22Rv1 (cell line): ENCODE results near the gene AGFG2.
"Not testable (repeated sequence)": the region's sequence is repeated elsewhere in the genome, so short reads cannot be mapped to it uniquely, and the experiment has no call there.

Experiments used
- H3K27ac ChIP-seq: fragments of 450-650 bp; 2 replicates; pipeline ENCODE4 v1.5.1; 2017
- CTCF ChIP-seq: fragments of 450-650 bp; IDR thresholded peaks from 2 replicates; pipeline ENCODE4 v1.5.1; 2017; ENCODE audit warnings: mild to moderate bottlenecking
- ZFX ChIP-seq: fragments of 450-650 bp; IDR thresholded peaks from 2 replicates; pipeline ENCODE4 v1.6.1; 2017; ENCODE audit warnings: antibody characterized with exemption, borderline replicate concordance

Gene AGFG2

DNA sequence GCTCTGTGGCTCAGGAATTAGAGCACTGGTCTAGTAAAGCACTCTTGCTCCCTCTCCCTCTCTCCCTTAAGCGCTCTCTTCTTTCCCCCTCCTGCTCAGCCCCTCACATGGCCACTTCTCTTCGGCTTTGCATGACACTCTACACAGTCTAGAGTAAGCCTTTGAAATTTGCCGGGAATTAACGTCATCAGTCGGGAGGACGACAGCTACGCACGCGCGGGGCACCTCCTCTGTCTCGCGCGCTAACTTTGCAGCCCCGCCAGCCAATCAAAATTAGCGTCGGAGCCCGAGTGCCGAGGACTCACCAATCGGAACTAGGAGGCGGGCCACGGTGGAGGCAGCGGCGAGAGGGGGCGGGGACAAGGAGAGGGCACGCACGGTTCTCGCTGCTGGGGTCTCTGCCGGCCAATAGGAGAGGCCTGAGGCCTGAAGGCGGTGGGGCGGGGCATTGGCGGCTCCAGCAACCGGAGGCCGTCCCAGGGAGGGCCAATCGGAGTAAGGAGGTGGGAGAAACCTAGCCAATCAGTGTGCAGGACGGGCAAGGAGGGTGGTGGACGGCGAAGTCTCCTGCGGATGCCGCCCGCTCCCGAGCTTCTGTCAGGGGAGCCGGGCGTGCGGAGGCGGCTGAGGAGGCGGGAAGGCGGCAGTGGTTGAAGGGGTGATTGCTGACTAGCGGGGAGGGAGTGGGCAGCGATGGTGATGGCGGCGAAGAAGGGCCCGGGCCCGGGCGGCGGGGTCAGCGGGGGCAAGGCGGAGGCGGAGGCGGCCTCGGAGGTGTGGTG lies at the start of gene AGFG2:
Gene AGFG2, plus strand, starts transcription at position 550 of the 782 bp plus-strand sequence. Its CDS starts 144 bp downstream, at position 694.
- TF ChIP-seq ZFX (no peak), CTCF (no peak)
- H3K27ac ChIP-seq = peak within 1 kb of the TSS; percentile 91

- no peak overlapping the region for H3K27ac ChIP-seq
- no peak for TF ChIP-seq ZFX
These were observed 49.2 kb upstream of the AGFG2 start for GRCh38 chr7:100489824-100490223.

DNA sequence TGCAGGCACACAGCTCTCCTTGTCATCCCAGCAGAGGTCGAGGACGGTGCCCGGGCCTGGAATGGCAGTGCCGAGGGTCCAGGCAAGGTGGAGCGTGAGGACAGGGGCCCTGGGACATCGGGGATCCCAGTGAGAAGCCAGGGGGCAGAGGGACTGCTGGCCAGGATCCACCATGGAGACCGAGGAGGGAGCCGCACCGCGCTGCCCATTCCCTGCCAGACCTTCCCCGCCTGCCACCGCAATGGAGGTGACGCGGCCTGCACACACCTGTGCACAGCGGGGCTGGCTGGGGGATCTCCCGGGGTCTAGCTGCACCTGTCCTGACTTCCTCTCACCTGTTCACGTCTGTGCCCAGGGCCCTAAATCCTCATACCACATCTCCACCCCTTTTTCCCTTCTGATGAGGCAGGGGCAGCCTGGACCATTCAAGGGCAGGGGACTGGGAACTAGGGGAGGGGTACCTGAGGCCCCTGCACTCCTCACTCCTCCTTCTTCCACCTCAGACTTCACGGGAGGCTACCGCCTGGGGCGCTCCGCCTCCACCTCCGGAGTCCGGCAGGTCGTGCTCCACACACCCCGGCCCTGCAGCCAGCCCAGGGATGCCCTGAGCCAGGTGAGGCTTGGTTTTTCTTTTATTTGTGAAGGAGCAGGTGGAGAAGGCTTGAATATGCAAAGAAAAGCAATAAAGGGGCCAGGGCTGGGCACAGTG lies 48.4 kb upstream of the AGFG2 start:
- no peak overlapping the region for H3K27ac ChIP-seq
- TF ChIP-seq CTCF (no peak), ZFX (no peak)

DNA sequence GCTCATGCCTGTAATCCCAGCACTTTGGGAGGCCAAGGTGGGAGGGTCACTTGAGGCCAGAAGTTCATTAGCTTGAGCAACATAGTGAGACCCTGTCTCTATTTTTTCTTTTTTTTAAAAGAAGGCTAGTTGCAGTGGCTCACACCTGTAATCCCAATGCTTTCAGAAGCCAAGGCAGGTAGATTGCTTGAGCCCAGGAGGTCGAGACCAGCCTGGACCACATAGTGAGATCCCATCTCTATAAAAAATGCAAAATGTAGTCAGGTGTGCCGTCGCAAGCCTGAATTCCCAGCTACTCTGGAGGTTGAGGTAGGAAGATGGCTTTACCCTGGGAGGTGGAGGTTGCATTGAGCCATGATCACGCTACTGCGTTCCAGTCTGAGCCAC lies 47.8 kb upstream of the AGFG2 start:
- H3K27ac ChIP-seq = no peak overlapping the region
- TF ChIP-seq CTCF (no peak), ZFX (no peak)

- no peak overlapping the region for H3K27ac ChIP-seq
- TF ChIP-seq ZFX = no peak
- no peak for TF ChIP-seq CTCF
These were observed 46.1 kb upstream of the AGFG2 start for GRCh38 chr7:100492738-100493475.

- TF ChIP-seq CTCF (0 out of 2 replicates have a peak, but pooled peaks have one; percentile 15), ZFX (no peak)
These were observed 45.3 kb upstream of the AGFG2 start for GRCh38 chr7:100493476-100494264.

DNA sequence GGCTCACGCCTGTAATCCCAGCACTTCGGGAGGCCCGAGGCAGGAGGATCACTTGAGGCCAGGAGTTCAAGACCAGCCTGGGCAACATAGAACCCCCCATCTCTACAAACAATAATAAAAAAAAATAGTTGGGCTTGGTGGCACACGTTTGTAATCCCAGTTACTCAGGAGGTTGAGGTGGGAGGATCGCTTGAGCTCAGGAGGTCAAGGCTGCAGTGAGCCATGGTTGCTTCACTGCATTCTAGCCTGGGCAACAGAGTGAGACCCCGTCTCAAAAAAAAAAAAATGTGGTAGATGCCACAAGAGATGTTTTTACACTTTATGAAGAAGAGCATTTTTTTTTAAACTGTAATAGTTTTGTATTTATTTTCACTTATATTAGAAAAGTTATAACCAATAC lies 42.5 kb upstream of the AGFG2 start:
- TF ChIP-seq ZFX (no peak), CTCF (no peak)
- no peak overlapping the region for H3K27ac ChIP-seq

More at GRCh38 chr7:100493476-100494264, 45.3 kb upstream of the AGFG2 start:
- H3K27ac ChIP-seq = no peak overlapping the region

DNA sequence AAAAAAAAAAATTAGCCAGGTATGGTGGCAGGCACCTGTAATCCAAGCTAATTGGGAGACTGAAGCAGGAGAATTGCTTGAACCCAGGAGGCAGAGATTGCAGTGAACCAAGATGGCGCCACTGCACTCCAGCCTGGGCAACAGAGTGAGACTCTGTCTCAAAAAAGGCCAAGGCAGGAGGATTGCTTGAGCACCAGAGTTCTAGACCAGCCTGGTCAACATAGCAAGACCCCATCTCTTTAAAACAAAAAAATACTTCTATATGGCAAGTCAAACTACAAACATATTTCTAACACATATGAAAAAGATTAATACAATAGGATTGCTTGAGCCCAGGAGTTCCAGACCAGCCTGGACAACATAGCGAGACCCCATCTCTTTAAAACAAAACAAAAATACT lies 38.3 kb upstream of the AGFG2 start:
- not testable (repeated sequence) for H3K27ac ChIP-seq

GRCh38 chr7:100504031-100504430 lies 35.0 kb upstream of the AGFG2 start:
- not testable (repeated sequence) for H3K27ac ChIP-seq
